ENCODE results near the gene TUBGCP6.

DNA sequence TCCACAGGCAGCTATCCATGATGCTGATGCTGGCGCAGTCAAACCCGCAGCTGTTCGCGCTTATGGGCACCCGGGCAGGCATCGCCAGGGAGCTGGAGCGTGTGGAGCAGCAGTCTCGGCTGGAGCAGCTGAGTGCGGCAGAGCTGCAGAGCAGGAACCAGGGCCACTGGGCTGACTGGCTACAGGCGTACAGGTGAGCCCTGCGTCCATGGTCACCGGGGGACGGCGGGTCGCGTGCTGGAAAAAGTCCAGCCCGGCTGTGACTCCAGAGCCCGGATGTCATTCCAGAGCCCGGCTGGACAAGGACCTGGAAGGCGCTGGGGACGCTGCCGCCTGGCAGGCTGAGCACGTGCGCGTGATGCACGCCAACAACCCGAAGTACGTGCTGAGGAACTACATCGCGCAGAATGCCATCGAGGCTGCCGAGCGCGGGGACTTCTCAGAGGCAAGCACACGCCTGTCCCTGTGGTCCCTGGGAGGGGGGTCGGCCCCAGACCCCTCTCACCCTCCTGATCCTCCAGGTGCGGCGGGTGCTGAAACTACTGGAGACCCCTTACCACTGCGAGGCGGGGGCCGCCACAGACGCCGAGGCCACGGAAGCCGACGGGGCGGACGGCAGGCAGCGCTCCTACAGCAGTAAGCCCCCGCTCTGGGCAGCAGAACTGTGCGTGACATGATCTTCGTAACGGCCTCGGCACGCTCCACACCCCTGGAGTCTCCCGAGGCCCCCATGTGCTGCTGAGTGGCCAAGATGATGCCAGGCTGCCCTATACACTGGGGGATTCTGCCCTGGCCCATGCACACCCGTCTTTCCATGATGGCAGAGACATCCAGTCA, 27.9 kb downstream of the TUBGCP6 start:
- TF ChIP-seq, protein P1, sequence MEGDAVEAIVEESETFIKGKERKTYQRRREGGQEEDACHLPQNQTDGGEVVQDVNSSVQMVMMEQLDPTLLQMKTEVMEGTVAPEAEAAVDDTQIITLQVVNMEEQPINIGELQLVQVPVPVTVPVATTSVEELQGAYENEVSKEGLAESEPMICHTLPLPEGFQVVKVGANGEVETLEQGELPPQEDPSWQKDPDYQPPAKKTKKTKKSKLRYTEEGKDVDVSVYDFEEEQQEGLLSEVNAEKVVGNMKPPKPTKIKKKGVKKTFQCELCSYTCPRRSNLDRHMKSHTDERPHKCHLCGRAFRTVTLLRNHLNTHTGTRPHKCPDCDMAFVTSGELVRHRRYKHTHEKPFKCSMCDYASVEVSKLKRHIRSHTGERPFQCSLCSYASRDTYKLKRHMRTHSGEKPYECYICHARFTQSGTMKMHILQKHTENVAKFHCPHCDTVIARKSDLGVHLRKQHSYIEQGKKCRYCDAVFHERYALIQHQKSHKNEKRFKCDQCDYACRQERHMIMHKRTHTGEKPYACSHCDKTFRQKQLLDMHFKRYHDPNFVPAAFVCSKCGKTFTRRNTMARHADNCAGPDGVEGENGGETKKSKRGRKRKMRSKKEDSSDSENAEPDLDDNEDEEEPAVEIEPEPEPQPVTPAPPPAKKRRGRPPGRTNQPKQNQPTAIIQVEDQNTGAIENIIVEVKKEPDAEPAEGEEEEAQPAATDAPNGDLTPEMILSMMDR (IDR thresholded peaks at IDR 0.05) = no peak
- TF ChIP-seq EP300 (IDR thresholded peaks at IDR 0.05) = no peak
